ENCODE data around the gene PGA3.
"Not testable (repeated sequence)": the region's sequence is repeated elsewhere in the genome, so short reads cannot be mapped to it uniquely, and the experiment has no call there.

Gene PGA3

DNA sequence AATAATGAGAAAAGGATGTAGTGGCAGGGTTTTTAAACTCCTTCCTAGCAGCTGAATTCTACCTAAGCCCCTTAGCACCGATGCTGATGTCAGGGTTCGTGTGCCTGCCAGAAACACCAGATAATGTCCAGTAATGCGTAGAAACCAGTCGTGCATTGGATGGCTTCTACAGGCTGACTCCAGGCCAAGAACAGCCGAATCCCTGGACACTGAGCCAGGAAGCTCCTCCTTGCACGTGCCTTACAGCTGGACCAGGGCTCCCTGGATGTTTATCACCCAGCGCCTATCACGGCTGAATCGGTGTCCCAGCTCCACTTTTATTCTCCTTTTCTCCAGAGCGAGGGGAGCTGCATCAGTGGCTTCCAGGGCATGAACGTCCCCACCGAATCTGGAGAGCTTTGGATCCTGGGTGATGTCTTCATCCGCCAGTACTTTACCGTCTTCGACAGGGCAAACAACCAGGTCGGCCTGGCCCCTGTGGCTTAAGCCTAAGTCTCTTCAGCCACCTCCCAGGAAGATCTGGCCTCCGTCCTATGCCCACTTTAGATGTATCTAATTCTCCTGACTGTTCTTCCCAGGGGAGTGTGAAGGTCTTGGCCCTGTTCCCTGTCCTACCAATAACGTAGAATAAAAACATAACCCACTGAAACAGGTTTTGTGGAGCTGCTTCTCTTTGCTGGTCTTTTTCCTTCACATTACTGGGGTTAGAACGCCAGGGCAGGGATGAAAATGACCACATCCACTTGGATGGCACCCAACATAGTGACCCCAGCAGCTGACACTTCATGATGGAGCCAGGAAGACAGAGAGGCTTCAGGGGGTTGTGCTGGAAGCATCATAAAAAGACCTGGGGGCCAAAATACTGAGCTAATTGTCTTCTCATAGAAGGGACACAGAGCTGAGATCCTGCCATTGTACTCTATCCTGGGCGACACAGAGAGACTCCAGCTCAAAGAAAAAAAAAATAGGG is 47.8 kb downstream of the PGA3 start:
- not testable (repeated sequence) for DNase-seq (ENCODE audit: low spot score)

DNA sequence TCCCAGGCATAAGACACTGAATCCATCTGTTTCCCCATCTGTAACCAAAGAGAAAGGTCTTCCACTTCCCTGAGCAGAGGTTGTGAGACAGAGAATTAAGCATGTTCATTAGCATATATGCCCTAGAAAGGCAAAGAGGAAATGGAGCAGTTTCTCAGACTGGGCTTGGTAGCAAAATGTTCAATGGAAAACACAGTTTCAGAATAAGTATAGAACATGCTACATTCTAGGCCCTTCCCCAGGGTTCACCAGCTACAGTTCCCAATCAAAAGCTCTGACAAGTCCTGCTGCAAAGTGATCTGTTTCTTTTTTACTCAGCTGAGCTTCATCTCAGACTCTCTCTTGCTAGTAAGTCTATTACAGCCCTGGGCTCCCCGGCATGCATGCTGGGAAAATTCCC is 49.0 kb downstream of the PGA3 start:
- not testable (repeated sequence) for DNase-seq (ENCODE audit: low spot score)

DNA sequence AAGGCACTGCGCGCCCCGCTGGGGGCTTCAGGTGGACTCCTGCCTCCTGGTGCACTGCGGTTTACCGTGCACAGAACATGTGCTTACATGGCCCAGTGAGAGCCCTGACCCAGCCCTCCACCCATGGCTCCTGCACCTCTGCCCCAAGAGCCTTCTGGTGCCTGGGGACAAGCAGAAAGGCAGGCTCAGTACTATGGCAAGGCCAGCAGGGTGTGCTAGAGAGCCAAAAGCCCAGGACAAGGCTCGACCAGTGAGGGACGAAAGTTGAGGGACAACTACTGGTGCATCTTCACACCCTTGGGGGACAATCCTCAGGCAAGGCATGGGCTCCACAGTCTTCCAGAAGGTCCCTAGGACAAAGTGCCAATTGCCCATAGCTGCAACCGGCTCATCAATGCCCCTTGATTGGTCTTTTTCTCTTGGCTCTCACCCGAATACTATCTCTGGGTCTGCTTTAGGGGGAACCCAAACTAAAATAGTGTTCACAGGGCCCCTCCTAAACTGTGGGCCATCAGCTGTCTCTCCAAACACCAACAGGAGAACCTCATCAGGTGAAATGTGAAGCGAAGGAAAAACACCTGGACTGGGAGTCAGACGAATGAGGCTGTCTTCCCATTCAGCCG is 51.2 kb downstream of the PGA3 start:
- peak; percentile 91 for DNase-seq (ENCODE audit: low spot score)

DNA sequence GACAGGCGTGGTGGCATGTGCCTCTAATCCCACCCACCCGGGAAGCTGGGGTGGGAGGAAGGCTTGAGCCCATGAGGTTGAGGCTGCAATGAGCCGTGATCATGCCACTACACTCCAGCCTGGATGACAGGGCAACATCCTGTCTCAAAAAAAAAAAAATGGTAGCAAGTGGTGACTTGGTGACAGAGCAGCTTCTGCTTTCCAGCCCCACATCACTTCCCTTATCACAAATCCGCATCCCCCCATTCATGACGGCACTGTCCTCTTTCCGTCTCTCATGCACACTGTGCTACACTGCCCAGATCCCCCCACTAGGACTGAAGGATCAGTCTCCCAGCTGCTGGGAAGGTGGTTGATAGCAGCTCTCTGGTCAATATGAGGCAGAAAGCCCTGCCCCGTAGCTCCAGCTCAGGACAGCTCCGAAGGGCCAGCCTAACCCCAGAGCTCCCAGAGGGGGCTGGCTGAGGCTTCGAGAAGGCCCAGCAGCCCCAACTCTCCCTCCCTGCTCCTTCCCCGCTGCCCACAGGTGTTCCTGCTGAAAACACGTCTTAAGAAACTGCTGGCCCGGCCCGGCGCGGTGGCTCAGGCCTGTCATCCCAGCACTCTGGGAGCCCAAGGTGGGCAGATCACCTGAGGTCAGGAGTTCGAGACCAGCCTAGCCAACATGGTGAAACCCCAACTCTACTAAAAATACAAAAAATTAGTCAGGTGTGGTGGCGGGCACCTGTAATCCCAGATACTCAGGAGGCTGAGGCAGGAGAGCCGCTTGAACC is 53.6 kb downstream of the PGA3 start:
- DNase-seq (ENCODE audit: low spot score) = no peak

DNA sequence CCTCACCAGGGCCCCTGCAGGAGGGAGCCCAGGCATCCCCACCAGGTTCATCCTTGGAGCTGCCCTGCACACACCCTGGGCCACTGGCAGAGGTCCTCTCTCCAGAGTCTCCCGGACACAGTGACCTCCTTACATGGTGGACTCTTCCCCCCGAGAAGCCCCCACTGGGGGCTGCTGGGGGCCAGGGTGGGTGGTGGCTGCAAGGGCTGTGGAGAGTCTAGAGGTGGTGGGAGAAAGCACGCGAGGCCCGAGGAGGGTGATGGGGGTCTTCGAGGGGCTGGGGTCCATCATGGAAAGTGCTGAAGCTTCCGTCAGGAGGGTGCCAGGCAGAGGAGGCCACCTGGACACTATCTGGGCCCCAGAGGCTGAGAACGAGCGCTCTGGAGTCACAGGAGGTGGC is 55.2 kb downstream of the PGA3 start:
- no peak for DNase-seq (ENCODE audit: low spot score)

DNA sequence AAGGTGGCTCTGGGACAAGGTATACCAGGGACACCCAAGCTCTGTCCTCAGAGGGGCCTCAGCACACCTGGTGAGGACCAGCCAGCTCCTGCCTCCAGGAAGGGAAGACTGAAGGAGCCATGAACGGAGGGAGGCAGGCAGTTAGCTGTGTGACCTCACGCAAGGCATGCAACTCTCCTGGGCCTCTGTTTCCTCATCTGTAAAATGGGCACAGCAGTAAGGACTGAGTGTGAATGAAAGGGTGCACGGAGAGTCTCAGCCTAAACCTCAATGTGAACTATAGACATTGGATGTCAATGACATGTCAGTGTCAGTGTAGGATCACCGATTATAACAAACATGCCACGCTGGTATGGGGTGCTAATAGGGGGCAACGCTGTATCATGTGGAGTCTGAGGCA is 56.0 kb downstream of the PGA3 start:
- no peak for DNase-seq (ENCODE audit: low spot score)
